DND-41 (cell line): Measurements from ENCODE around the gene EHMT1.

Experiments used
- ATAC-seq: fragments of 200-7000 bp; cut with Tn5 transposase; 3 replicates; pipeline ENCODE4 v1.9.1; 2021; ENCODE audit warnings: low read depth; ENCODE audit not compliant: insufficient read depth
- DNase-seq: peaks from one replicate; pipeline ENCODE4 v3.0.0-alpha.2; 2020
- H2AFZ ChIP-seq: 2 replicates; pipeline ENCODE4 v1.6.0; 2012; ENCODE audit warnings: low read depth, low read length
- H3K27ac ChIP-seq: 2 replicates; pipeline ENCODE4 v1.5.1; 2012; ENCODE audit warnings: low read length, inconsistent platforms
- H3K27me3 ChIP-seq: fragments of 200-600 bp; sonication (generic); 2 replicates; pipeline ENCODE4 v1.6.0; 2012; ENCODE audit warnings: low read length, mild to moderate bottlenecking, inconsistent platforms; ENCODE audit not compliant: insufficient read depth, poor library complexity
- H3K36me3 ChIP-seq: 2 replicates; pipeline ENCODE4 v1.5.1; 2012; ENCODE audit warnings: low read length, inconsistent platforms; ENCODE audit not compliant: insufficient read depth
- H3K4me1 ChIP-seq: 2 replicates; pipeline ENCODE4 v1.5.1; 2012; ENCODE audit warnings: mild to moderate bottlenecking, low read length; ENCODE audit not compliant: insufficient read depth
- H3K4me2 ChIP-seq: 2 replicates; pipeline ENCODE4 v1.6.0; 2012; ENCODE audit warnings: mild to moderate bottlenecking, moderate library complexity, low read length, inconsistent platforms; ENCODE audit not compliant: insufficient read depth
- H3K4me3 ChIP-seq, 2 experiments: fragments of 200-600 bp in 1 of 2; shearing (Covaris generic) in 1 of 2; 2 replicates each; pipeline ENCODE4 v1.5.1; 2012 to 2016; ENCODE audit warnings: inconsistent platforms in 2 of 2, low read length in 2 of 2, mild to moderate bottlenecking in 2 of 2, low read depth in 1 of 2, moderate library complexity in 1 of 2
- H3K79me2 ChIP-seq: 2 replicates; pipeline ENCODE4 v1.6.0; 2012; ENCODE audit warnings: low read length, inconsistent platforms; ENCODE audit not compliant: insufficient read depth
- H3K9ac ChIP-seq: 2 replicates; pipeline ENCODE4 v1.6.0; 2012; ENCODE audit warnings: low read depth, mild to moderate bottlenecking, inconsistent platforms, low read length, moderate library complexity
- H3K9me3 ChIP-seq: 2 replicates; pipeline ENCODE4 v1.5.1; 2012; ENCODE audit warnings: low read length, moderate library complexity, mild to moderate bottlenecking, inconsistent platforms; ENCODE audit not compliant: insufficient read depth, severe bottlenecking
- H4K20me1 ChIP-seq: 2 replicates; pipeline ENCODE4 v1.6.0; 2012; ENCODE audit warnings: low read length; ENCODE audit not compliant: insufficient read depth
- EZH2 ChIP-seq: IDR thresholded peaks from 3 replicates; pipeline ENCODE4 v1.6.1; 2012; ENCODE audit warnings: borderline replicate concordance, low read depth, mild to moderate bottlenecking, moderate library complexity, low read length, inconsistent platforms; ENCODE audit not compliant: severe bottlenecking
- TF ChIP-seq, protein P1 (sequence below): IDR thresholded peaks from 2 replicates; pipeline ENCODE4 v1.5.1; 2012; ENCODE audit warnings: borderline replicate concordance, low read length, moderate library complexity, mild to moderate bottlenecking; ENCODE audit not compliant: poor library complexity, severe bottlenecking; ENCODE audit errors: extremely low read depth

Gene EHMT1

DNA sequence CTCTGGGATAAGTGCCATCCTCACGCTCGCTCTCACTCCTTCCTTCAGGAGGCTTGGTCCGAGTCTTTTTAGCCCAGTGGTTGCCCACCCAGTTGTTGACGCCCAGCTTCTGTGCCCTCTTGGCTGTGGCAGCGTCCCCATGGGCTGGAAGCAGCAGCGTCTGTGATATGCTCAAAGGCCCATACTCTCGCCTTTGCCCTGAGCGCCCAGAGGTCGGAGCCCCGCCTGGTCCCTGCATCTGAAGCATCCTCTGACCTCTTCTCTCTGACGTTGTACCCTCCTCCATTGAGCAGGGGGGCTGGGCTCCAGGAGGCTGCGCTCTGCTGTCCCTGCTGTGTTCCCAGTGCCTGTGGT is 180.8 kb downstream of the EHMT1 start:
- Histone ChIP-seq H2AFZ (no peak overlapping the region), H3K4me3 (no peak overlapping the region), H3K27me3 (no peaks in the 10 kb centered on the region), H3K9me3 (no peaks in the 10 kb centered on the region), H3K79me2 (no peaks in the 10 kb centered on the region), H3K36me3 (peaks cover 82% of the 10 kb centered on the region), H3K9ac (no peak overlapping the region), H3K27ac (no peak overlapping the region), H3K4me1 (no peaks in the 10 kb centered on the region), H4K20me1 (peaks cover 3% of the 10 kb centered on the region; the same call in 1 of the 2 replicates), H3K4me2 (no peak overlapping the region)
- TF ChIP-seq, protein P1, sequence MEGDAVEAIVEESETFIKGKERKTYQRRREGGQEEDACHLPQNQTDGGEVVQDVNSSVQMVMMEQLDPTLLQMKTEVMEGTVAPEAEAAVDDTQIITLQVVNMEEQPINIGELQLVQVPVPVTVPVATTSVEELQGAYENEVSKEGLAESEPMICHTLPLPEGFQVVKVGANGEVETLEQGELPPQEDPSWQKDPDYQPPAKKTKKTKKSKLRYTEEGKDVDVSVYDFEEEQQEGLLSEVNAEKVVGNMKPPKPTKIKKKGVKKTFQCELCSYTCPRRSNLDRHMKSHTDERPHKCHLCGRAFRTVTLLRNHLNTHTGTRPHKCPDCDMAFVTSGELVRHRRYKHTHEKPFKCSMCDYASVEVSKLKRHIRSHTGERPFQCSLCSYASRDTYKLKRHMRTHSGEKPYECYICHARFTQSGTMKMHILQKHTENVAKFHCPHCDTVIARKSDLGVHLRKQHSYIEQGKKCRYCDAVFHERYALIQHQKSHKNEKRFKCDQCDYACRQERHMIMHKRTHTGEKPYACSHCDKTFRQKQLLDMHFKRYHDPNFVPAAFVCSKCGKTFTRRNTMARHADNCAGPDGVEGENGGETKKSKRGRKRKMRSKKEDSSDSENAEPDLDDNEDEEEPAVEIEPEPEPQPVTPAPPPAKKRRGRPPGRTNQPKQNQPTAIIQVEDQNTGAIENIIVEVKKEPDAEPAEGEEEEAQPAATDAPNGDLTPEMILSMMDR, result no peak
- TF ChIP-seq EZH2, result no peak
- ATAC-seq, result no peak
- DNase-seq, result no peak

DNA sequence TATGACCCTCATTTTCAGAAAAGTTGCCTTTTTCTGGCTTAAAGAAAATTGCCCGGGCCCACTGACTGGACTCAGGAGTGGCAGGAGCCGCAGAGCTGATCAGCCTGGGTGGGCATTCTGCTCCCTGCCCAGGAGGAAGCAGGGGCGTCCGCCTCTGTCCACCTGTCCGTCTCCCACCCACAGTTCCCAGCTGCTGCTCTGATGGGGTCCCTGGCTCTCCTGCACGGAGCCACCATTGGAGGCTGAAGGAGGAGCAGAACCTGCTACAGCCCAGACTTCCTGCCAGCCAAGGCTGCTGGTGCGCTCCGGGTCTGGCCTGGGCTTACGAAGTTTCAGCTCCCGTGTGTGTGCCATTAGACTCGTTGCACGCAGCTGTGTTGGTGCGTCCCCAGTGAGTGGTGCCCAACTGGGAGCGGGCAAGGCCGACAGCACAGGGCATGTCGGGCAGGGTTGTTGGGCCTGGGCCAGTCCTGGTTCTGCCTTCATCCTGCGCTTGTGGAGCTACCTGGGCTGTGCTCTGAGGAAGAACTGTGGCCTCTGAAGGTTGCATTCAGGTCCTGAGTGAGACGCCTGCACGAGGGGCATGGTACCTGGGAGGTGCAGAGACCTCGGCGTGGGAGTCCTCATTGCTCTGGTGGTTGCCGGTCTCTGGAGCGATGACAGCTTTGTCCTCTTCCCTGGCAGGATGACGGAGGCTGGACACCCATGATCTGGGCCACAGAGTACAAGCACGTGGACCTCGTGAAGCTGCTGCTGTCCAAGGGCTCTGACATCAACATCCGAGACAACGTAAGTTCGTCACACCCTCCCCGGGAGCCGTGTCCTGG is 181.6 kb downstream of the EHMT1 start:
- H3K36me3 ChIP-seq, result peaks cover 81% of the 10 kb centered on the region

DNA sequence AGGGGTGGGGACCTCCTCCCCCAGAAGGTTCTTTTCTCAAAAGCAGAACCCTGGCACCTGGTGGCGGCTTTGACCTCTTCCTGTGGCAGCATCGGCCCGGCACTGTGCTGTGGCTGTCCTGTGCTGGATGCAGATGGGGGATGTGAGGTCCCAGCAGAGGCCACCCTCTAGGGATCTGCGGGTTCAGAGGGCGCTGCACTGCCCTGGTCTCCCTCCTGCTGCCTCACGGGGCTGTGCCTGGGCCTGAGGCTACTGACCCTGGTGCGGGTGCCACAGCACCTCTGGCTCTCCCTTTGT is 182.2 kb downstream of the EHMT1 start:
- Histone ChIP-seq H3K27ac (no peak overlapping the region), H3K27me3 (no peaks in the 10 kb centered on the region), H3K4me2 (no peak overlapping the region), H3K9ac (no peak overlapping the region), H3K4me1 (no peaks in the 10 kb centered on the region), H3K79me2 (no peaks in the 10 kb centered on the region), H3K9me3 (no peaks in the 10 kb centered on the region), H3K36me3 (peaks cover 75% of the 10 kb centered on the region), H4K20me1 (peaks cover 9% of the 10 kb centered on the region; the same call in 1 of the 2 replicates), H2AFZ (no peak overlapping the region), H3K4me3 (no peak overlapping the region)
- no peak for DNase-seq
- TF ChIP-seq, protein P1, result no peak
- no peak for TF ChIP-seq EZH2
- ATAC-seq, result no peak

More for the DNA sequence above, 181.6 kb downstream of the EHMT1 start:
- no peak overlapping the region for H3K27ac ChIP-seq
- no peaks in the 10 kb centered on the region for H3K79me2 ChIP-seq
- no peaks in the 10 kb centered on the region for H3K27me3 ChIP-seq
- H4K20me1 ChIP-seq, result peaks cover 9% of the 10 kb centered on the region; the same call in 1 of the 2 replicates
- DNase-seq, result no peak
- H3K9ac ChIP-seq, result no peak overlapping the region
- no peaks in the 10 kb centered on the region for H3K4me1 ChIP-seq
- H3K9me3 ChIP-seq, result no peaks in the 10 kb centered on the region
- ATAC-seq, result no peak
- H3K4me2 ChIP-seq, result no peak overlapping the region
- H2AFZ ChIP-seq, result no peak overlapping the region
- TF ChIP-seq, protein P1, result no peak
- TF ChIP-seq EZH2, result no peak
- no peak overlapping the region for H3K4me3 ChIP-seq
